Naive thymus-derived CD4-positive, alpha-beta T cell (primary cell): ENCODE measurements around the gene SCN3B. TPM values are rescaled to one million over a fixed set of nuclear protein-coding genes. Genes with fewer than 3 reads are reported as not detected.
A peak's percentile ranks its signal among the peaks of the same experiment; 100 is the strongest.

Experiments
- ATAC-seq: fragments of 150-1000 bp; cut with Tn5 transposase; 2 replicates; pipeline ENCODE4 v1.10.0; 2021; ENCODE audit warnings: mild to moderate bottlenecking, moderate library complexity
- CTCF ChIA-PET: fragments of 350-600 bp; sonication (Branson Sonifier 250); formaldehyde crosslinking; loops from one replicate; lab custom pipeline; 2021; ENCODE audit warnings: antibody characterized with exemption; lab: Charles Lee
- POLR2A ChIA-PET: fragments of 350-600 bp; sonication (Branson Sonifier 250); formaldehyde crosslinking; loops from one replicate; lab custom pipeline; 2021; ENCODE audit warnings: antibody characterized with exemption, inconsistent platforms; lab: Charles Lee
- DNase-seq, 9 donors: peaks; one replicate each; pipeline versions ENCODE4 v3.0.0 to v3.0.0-alpha.2; 2020 to 2022; ENCODE audit warnings: mixed read lengths in 1 of 9
- H3K27ac ChIP-seq: one replicate; pipeline ENCODE4 v1.7.0; 2013; ENCODE audit warnings: mild to moderate bottlenecking, low read depth, low read length, moderate library complexity
- H3K27me3 ChIP-seq, 2 donors: one replicate each; pipeline ENCODE4 v1.7.0; 2013; ENCODE audit warnings: low read length in 2 of 2, mild to moderate bottlenecking in 2 of 2, moderate library complexity in 2 of 2; ENCODE audit not compliant: control insufficient read depth in 2 of 2, insufficient read depth in 2 of 2
- H3K36me3 ChIP-seq, 3 experiments: 1 replicate in 2 of 3; 2 replicates in 1 of 3; pipeline ENCODE4 v1.7.0; 2013; ENCODE audit warnings: low read length in 3 of 3, mild to moderate bottlenecking in 3 of 3, moderate library complexity in 1 of 3; ENCODE audit not compliant: insufficient read depth in 3 of 3, control insufficient read depth in 2 of 3
- H3K4me1 ChIP-seq, 2 donors: one replicate each; pipeline ENCODE4 v1.7.0; 2013; ENCODE audit warnings: low read length in 2 of 2, mild to moderate bottlenecking in 2 of 2, moderate library complexity in 1 of 2; ENCODE audit not compliant: control insufficient read depth in 2 of 2, insufficient read depth in 2 of 2
- H3K4me3 ChIP-seq: 2 replicates; pipeline ENCODE4 v1.7.0; 2013; ENCODE audit warnings: mild to moderate bottlenecking, low read length
- H3K9me3 ChIP-seq, 3 experiments: 1 replicate in 2 of 3; 2 replicates in 1 of 3; pipeline ENCODE4 v1.7.0; 2013; ENCODE audit warnings: low read length in 3 of 3; ENCODE audit not compliant: control insufficient read depth in 2 of 3
- H3K27ac Mint-ChIP-seq, 9 donors: one replicate each; pipeline ENCODE4 v1.8.0; 2020 to 2022; ENCODE audit warnings: mixed read lengths in 9 of 9, mild to moderate bottlenecking in 8 of 9, moderate library complexity in 5 of 9, inconsistent platforms in 2 of 9
- H3K27me3 Mint-ChIP-seq, 5 donors: one replicate each; pipeline ENCODE4 v1.8.0; 2021 to 2022; ENCODE audit warnings: mixed read lengths in 5 of 5, mild to moderate bottlenecking in 1 of 5
- H3K36me3 Mint-ChIP-seq, 5 donors: one replicate each; pipeline ENCODE4 v1.8.0; 2020 to 2022; ENCODE audit warnings: mixed read lengths in 5 of 5, mild to moderate bottlenecking in 3 of 5, inconsistent platforms in 1 of 5
- H3K4me1 Mint-ChIP-seq, 7 donors: one replicate each; pipeline ENCODE4 v1.8.0; 2020 to 2022; ENCODE audit warnings: mixed read lengths in 7 of 7, mild to moderate bottlenecking in 3 of 7, inconsistent platforms in 1 of 7
- H3K4me3 Mint-ChIP-seq, 10 donors: one replicate each; pipeline ENCODE4 v1.8.0; 2020 to 2022; ENCODE audit warnings: mild to moderate bottlenecking in 10 of 10, mixed read lengths in 10 of 10, moderate library complexity in 6 of 10, inconsistent platforms in 2 of 10
- H3K9me3 Mint-ChIP-seq, 11 donors: one replicate each; pipeline ENCODE4 v1.8.0; 2020 to 2022; ENCODE audit warnings: mixed read lengths in 11 of 11, mild to moderate bottlenecking in 4 of 11, inconsistent platforms in 1 of 11, moderate library complexity in 1 of 11
- intact Hi-C, 2 donors: fragments of 100-400 bp; cut with micrococcal nuclease; formaldehyde crosslinking; loops; one replicate each; pipeline ENCODE4 v1.15.1; 2023
- polyA plus RNA-seq, 2 donors: library from polyadenylated mRNA; unstranded; fragments of 300-500 nt; fragmentation: Illumina TruSeq; gene quantifications; one replicate each; pipeline ENCODE4 v1.2.3, GENCODE V29; 2021
- total RNA-seq, 6 experiments: library from RNA in 5 of 6; stranded (reverse) in 5 of 6; gene quantifications; 1 replicate in 5 of 6; 2 replicates in 1 of 6; pipeline ENCODE4 v1.2.3 and lab custom pipeline; 2021 to 2026

Gene SCN3B, protein sequence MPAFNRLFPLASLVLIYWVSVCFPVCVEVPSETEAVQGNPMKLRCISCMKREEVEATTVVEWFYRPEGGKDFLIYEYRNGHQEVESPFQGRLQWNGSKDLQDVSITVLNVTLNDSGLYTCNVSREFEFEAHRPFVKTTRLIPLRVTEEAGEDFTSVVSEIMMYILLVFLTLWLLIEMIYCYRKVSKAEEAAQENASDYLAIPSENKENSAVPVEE
- total RNA-seq (not detected), polyA plus RNA-seq (not detected), total RNA-seq (lab: John Stamatoyannopoulos, UW) (not detected)

DNA sequence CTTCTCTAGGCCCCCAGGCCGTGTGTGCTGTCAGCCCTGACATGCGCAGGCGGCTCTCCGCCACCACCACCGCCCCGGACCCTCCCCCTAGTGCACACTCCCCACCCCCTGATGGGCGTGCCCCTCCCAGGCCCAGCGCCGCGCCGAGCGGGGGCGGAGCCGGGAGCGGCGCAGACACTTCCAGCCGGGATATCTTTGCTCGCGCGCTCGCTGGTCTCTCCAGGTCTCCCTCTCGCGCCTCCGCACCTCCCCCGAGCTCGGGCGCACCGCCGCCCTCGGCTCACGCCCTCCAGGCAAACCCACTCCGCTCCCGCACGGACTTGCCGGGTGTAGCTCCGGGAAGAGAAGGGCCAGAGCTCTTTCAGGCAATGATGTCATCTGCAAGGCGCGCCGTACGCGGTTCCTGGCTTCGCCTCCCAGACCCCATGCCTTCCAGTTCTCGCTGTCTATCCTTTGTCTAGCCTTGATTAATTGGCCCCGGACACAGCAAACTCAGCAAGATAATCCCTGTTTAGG lies at the start of gene SCN3B:
Gene SCN3B, minus strand, starts transcription at position 59 of the 516 bp plus-strand sequence. CDS start 823 bp downstream, outside the sequence.
- peaks cover 0 to 3% of the 10 kb centered on the region in 2 donors for H3K4me1 ChIP-seq
- POLR2A ChIA-PET: no interaction called here
- no peaks in the 10 kb centered on the region for H3K36me3 ChIP-seq
- H3K4me1 Mint-ChIP-seq: peaks cover 10 to 33% (median 25%) of the 10 kb centered on the region in 7 donors
- ATAC-seq (peak; percentile 32), DNase-seq (peak in 3 of 9 donors; percentile 13 to 33 (median 14))
- peak within 1 kb of the TSS; percentile 67 to 84 (median 74) for H3K4me3 Mint-ChIP-seq
- peaks cover 41 to 65% (median 43%) of the 10 kb centered on the region in 5 donors for H3K27me3 Mint-ChIP-seq
- peak within 1 kb of the TSS; percentile 44 for H3K4me3 ChIP-seq
- intact Hi-C loops: loop anchor here in 1 of 2 donors (5.0 kb wide), 1 partner anchor 38 kb away; no protein-coding TSS in a partner anchor
- H3K27ac ChIP-seq: no peak within 1 kb of the TSS
- H3K27ac Mint-ChIP-seq: no peak within 1 kb of the TSS
- peaks cover 0 to 16% of the 10 kb centered on the region in 2 donors for H3K27me3 ChIP-seq
- peaks cover 0 to 14% (median 9%) of the 10 kb centered on the region in 5 donors for H3K36me3 Mint-ChIP-seq
- H3K9me3 Mint-ChIP-seq: peaks cover 4 to 20% (median 12%) of the 10 kb centered on the region in 11 donors
- CTCF ChIA-PET: no interaction called here
- no peaks in the 10 kb centered on the region for H3K9me3 ChIP-seq

DNA sequence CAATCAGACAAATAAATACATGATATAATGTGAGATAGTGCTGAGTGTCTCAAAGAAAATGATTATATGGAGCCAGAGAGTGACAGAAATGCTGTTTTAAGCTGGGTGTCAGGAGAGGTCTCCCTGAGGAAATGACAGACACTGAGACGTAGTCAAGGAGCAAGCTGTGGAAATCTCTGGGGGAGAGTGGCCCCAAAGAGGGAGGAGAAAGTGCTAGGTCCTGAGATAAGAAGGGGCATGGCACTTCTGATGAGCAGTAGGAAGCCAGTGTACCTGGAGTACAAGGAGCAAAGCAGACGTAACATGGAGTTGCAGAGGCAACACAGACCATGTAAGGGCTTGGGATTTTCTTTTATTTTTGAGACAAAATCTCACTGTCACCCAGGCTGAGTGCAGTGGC lies 48.3 kb upstream of the SCN3B start:
- H3K4me1 Mint-ChIP-seq: peaks cover 0 to 4% (median 0%) of the 10 kb centered on the region in 7 donors
- Histone ChIP-seq H3K4me3 (no peak overlapping the region), H3K4me1 (no peaks in the 10 kb centered on the region), H3K27ac (no peak overlapping the region), H3K9me3 (no peaks in the 10 kb centered on the region), H3K36me3 (no peaks in the 10 kb centered on the region), H3K27me3 (no peaks in the 10 kb centered on the region)
- ChIA-PET POLR2A (no interaction called here), CTCF (interaction anchor here (0.6 to 7.5 kb wide), 2 partner anchors 11 to 62 kb away, joined by 3 to 99 read pairs; no protein-coding TSS in a partner anchor)
- no peak overlapping the region for H3K27ac Mint-ChIP-seq
- peaks cover 0 to 3% (median 0%) of the 10 kb centered on the region in 11 donors for H3K9me3 Mint-ChIP-seq
- ATAC-seq (no peak), DNase-seq (no peak)
- intact Hi-C loops: no loop called here
- H3K4me3 Mint-ChIP-seq: no peak overlapping the region
- peaks cover 0 to 3% (median 0%) of the 10 kb centered on the region in 5 donors for H3K36me3 Mint-ChIP-seq
- peaks cover 16 to 26% (median 21%) of the 10 kb centered on the region in 5 donors for H3K27me3 Mint-ChIP-seq

DNA sequence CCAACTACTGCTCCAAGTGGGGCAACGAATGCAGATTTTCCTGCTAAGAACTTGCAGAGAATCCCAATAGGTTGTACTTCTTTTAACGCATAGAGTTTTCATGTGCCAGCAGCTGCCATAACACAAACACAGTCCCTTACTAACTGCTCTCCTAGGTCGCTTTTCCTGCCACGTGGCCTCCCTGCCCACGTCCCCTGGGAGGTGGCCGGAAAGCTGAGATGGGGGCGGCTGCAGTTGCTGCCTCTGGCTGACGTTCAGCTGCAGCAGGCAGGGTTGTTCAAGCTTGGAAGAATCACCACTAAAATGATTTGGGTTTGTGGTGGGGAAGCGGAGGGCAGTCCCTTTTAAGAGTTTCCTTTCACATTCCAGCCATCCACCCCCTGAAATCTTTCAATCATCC lies 47.7 kb upstream of the SCN3B start:
- H3K4me1 Mint-ChIP-seq: no peaks in the 10 kb centered on the region
- POLR2A ChIA-PET: no interaction called here
- DNase-seq (no peak), ATAC-seq (no peak)
- Histone ChIP-seq H3K36me3 (no peaks in the 10 kb centered on the region), H3K9me3 (no peaks in the 10 kb centered on the region), H3K27ac (no peak overlapping the region), H3K4me3 (no peak overlapping the region), H3K4me1 (no peaks in the 10 kb centered on the region), H3K27me3 (no peaks in the 10 kb centered on the region)
- CTCF ChIA-PET: interaction anchor here (7.5 kb wide), 1 partner anchor 61 kb away, joined by 99 read pairs; no protein-coding TSS in a partner anchor
- H3K27me3 Mint-ChIP-seq: peaks cover 16 to 29% (median 26%) of the 10 kb centered on the region in 5 donors
- H3K9me3 Mint-ChIP-seq: peaks cover 0 to 3% (median 0%) of the 10 kb centered on the region in 11 donors
- H3K27ac Mint-ChIP-seq: no peak overlapping the region
- peaks cover 0 to 3% (median 0%) of the 10 kb centered on the region in 5 donors for H3K36me3 Mint-ChIP-seq
- no peak overlapping the region for H3K4me3 Mint-ChIP-seq
- intact Hi-C loops: no loop called here

DNA sequence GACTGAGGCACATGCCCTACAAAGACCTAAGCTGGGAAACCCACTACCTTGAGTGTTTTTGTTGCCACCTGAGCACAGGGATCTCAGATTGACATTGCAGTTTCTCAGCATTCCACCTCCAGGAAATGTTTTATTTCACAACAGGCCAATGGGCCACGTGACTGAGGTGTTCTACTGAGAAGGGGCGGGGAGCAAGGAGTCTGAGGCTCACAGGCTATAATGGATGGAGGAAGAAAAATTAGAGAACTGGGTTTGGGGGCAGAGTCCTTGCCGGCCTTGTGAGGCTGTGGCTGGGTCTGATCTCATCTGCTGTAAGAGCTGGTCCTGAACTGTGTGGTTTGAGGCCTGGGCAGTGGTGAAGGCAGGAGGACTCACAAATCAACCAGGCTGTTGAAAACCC lies 46.3 kb upstream of the SCN3B start:
- POLR2A ChIA-PET: no interaction called here
- Histone ChIP-seq H3K36me3 (no peaks in the 10 kb centered on the region), H3K4me3 (no peak overlapping the region), H3K27me3 (no peaks in the 10 kb centered on the region), H3K9me3 (no peaks in the 10 kb centered on the region), H3K27ac (no peak overlapping the region), H3K4me1 (no peaks in the 10 kb centered on the region)
- H3K4me1 Mint-ChIP-seq: no peaks in the 10 kb centered on the region
- no peak overlapping the region for H3K4me3 Mint-ChIP-seq
- H3K9me3 Mint-ChIP-seq: peaks cover 0 to 3% (median 0%) of the 10 kb centered on the region in 11 donors
- DNase-seq: no peak
- no peak for ATAC-seq
- CTCF ChIA-PET: no interaction called here
- peaks cover 0 to 3% (median 0%) of the 10 kb centered on the region in 5 donors for H3K36me3 Mint-ChIP-seq
- no peak overlapping the region for H3K27ac Mint-ChIP-seq
- intact Hi-C loops: no loop called here
- peaks cover 16 to 31% (median 26%) of the 10 kb centered on the region in 5 donors for H3K27me3 Mint-ChIP-seq

DNA sequence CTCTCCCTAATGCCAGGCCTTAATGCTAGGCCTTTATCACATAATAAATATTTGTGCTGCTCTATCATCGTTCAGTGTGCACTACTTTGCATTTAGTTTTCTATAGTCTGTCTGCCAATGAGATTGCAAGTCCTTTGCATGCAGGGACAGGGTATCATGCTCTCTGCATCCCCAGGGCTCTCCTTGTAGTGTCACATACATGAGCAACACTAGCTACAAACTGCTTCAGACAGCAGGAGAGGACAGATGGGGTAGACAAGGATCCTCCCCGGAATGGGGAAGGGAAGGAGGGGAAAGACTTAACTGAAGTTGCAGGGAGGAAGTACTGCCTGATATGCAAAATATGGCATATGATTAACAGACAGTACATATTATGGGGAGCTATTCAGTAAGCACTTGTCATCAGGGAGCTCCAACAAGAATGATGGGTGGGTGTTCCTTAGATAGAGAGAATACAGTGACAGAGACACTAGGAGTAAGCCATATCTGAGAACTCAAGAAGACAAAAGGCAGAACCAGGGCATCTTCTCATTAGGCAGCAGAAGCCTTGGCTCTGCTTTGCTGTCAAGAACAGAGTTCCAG lies 44.2 kb upstream of the SCN3B start:
- no peak overlapping the region for H3K27ac Mint-ChIP-seq
- H3K4me1 Mint-ChIP-seq: no peaks in the 10 kb centered on the region
- DNase-seq (no peak), ATAC-seq (no peak)
- Histone ChIP-seq H3K4me3 (no peak overlapping the region), H3K4me1 (no peaks in the 10 kb centered on the region), H3K9me3 (no peaks in the 10 kb centered on the region), H3K36me3 (no peaks in the 10 kb centered on the region), H3K27me3 (no peaks in the 10 kb centered on the region), H3K27ac (no peak overlapping the region)
- peaks cover 0 to 3% (median 0%) of the 10 kb centered on the region in 5 donors for H3K36me3 Mint-ChIP-seq
- H3K27me3 Mint-ChIP-seq: peaks cover 13 to 39% (median 23%) of the 10 kb centered on the region in 5 donors
- no peak overlapping the region for H3K4me3 Mint-ChIP-seq
- peaks cover 0 to 3% (median 0%) of the 10 kb centered on the region in 11 donors for H3K9me3 Mint-ChIP-seq
- ChIA-PET CTCF (interaction anchor here (0.7 to 1.1 kb wide), 2 partner anchors 9 kb away, joined by 5 read pairs; no protein-coding TSS in a partner anchor), POLR2A (no interaction called here)
- intact Hi-C loops: no loop called here

DNA sequence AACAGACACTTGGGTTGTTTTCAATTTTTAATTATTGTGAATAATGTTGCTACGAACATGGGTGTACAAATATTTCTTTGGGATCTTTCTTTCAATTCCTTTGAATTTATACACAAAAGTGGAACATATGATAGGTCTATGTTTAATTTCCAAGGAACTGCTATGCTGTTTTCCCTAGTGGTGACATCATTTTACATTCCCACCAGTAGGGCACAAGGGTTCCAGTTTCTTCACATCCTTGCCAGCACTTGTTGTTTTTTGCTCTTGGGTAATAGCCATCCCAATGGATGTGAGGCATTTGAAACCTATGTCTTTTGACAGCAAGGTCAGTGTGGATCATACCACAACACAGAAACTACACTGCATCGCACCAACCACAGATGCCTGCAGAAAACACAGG lies 41.8 kb upstream of the SCN3B start:
- CTCF ChIA-PET: no interaction called here

More for the DNA sequence above, 41.8 kb upstream of the SCN3B start:
- Histone ChIP-seq H3K27me3 (peaks cover 0 to 5% of the 10 kb centered on the region in 2 donors), H3K36me3 (no peaks in the 10 kb centered on the region), H3K4me1 (no peaks in the 10 kb centered on the region), H3K4me3 (no peak overlapping the region), H3K27ac (no peak overlapping the region), H3K9me3 (no peaks in the 10 kb centered on the region)
- Mint-ChIP-seq H3K4me1 (peaks cover 0 to 2% (median 0%) of the 10 kb centered on the region in 7 donors), H3K27ac (no peak overlapping the region), H3K4me3 (no peak overlapping the region), H3K36me3 (peaks cover 0 to 3% (median 0%) of the 10 kb centered on the region in 5 donors), H3K27me3 (peaks cover 16 to 39% (median 18%) of the 10 kb centered on the region in 5 donors), H3K9me3 (peaks cover 0 to 3% (median 0%) of the 10 kb centered on the region in 11 donors)
- ATAC-seq: no peak
- POLR2A ChIA-PET: no interaction called here
- intact Hi-C loops: no loop called here
- no peak for DNase-seq
